HG03103 (cell line): ENCODE results near the gene MYO7A.

Source experiments
- ATAC-seq: cut with Tn5 transposase; IDR thresholded peaks from one replicate; pipeline ENCODE4 v1.9.1; 2021; ENCODE audit warnings: low read depth; ENCODE audit not compliant: unreplicated experiment

MYO7A gene

GRCh38 chr11:77127920-77128691, at the start of gene MYO7A:
TSS of gene MYO7A (plus strand) at chr11:77128246. CDS start at chr11:77130635, 2,389 bp downstream.
- ATAC-seq: no peak

DNA sequence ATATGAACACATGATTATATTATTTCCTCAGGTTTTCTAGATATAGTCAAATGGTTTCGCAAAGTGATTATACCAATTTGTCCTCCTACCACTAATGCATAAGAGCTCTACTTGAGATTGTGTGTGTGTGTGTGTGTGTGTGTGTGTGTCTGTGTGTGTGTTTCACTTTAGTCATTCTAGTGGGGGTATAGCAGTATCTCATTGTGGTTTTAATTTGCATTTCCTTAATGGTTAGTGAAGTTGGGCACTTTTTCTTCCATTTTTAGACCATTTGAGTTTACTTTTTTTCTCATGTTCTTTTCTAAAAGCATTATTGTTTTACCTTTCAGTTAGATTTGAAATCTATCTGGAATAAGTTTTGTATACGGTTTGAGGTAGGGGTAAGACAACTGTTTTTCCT, 48.4 kb upstream of the MYO7A start:
- ATAC-seq: no peak

DNA sequence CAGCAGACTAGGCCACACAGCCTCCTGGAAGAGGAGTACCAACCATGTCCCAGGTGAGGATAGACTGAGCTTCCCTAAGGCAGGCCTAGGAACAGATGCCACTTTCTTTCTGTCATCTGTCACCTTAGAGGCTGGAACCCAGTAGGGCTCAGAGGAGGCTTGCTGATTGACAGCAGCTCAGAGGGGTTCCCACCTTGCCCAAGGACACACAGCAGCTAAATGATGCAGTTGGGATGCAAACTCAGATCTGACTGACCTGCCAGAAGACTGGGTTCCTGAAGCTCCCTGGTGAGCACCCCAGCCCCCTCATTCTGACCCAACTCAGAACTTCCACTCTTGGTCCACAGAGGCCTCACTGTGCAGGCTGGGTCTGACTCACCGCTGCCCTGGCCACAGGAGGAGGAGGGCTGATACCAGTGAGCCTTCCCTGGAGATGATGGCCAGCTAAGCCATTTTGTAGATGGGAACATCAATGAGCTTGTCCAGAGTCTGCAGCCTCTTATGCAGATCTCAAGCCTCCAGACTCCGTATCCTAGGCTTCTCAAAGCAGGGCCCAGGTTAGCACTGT, 47.3 kb upstream of the MYO7A start:
- ATAC-seq: no peak

- no peak for ATAC-seq
Observed at GRCh38 chr11:77081381-77081851, 46.6 kb upstream of the MYO7A start.

DNA sequence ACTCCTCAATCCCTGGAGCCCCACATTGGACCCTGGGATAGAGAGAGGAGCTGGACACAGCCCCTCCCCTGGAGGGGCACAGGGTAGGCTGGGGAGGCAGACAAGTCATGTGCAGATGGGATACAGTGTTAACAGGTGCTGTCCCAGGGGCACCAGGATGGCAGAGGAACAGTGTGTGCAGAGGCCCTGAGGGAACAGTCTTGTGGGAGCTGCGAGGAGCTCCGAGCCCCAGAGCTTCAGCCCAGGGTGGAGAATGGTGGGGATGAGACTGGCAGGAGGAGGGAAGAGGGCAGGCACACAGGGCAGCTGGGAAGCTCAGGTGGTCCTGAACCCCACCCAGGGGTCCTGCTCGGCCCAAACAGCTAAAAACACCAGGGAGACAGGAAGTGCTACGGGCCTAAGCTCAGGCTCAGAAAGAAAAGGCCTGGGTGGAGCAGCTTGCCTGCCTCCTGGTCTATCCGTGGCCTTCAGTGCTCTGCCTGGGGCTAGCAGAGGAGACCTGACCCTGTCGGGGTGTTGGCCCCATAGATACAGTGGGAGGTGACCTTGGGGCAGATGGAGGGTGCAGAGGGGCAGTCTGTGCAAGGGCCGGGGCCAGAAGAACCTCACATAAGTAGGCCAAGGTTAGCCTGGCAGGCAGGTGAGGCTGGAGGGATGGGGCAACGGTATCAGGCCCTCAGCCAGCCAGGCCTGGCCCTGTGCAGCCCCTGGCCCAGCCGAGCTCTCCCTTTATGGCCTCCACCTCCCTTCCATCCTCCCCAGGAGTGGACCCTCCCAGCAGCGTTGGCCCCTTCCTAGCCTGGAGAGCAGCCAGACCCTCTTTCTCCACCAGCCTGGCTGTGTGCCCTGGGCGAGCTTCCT, 45.8 kb upstream of the MYO7A start:
- ATAC-seq: no peak

- ATAC-seq: peak; percentile 56
Observed at GRCh38 chr11:77082838-77083565, 45.0 kb upstream of the MYO7A start.

GRCh38 chr11:77083566-77084245, 44.3 kb upstream of the MYO7A start:
- ATAC-seq: no peak

- ATAC-seq: no peak
Observed at GRCh38 chr11:77084581-77085191, 43.4 kb upstream of the MYO7A start.

DNA sequence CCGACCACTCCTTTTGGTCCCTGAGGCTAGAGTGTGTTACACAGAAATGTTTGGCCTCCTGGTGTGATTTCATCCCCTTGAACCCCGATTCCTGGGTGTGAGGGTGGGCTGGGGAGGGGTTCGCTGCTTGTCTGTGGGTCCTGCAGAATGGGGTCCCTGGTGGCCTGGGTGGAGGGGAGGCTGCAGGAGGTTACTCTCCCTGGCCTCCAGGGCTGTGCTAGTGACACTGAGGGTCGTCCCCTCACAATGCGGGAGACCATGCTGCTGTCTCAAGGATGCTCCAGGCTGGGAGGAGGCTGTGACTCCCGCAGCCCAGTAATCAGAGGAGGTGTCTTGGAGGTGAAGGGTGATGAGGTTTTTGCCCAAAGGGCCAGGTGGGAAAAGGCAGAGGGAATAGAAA, 42.4 kb upstream of the MYO7A start:
- no peak for ATAC-seq

DNA sequence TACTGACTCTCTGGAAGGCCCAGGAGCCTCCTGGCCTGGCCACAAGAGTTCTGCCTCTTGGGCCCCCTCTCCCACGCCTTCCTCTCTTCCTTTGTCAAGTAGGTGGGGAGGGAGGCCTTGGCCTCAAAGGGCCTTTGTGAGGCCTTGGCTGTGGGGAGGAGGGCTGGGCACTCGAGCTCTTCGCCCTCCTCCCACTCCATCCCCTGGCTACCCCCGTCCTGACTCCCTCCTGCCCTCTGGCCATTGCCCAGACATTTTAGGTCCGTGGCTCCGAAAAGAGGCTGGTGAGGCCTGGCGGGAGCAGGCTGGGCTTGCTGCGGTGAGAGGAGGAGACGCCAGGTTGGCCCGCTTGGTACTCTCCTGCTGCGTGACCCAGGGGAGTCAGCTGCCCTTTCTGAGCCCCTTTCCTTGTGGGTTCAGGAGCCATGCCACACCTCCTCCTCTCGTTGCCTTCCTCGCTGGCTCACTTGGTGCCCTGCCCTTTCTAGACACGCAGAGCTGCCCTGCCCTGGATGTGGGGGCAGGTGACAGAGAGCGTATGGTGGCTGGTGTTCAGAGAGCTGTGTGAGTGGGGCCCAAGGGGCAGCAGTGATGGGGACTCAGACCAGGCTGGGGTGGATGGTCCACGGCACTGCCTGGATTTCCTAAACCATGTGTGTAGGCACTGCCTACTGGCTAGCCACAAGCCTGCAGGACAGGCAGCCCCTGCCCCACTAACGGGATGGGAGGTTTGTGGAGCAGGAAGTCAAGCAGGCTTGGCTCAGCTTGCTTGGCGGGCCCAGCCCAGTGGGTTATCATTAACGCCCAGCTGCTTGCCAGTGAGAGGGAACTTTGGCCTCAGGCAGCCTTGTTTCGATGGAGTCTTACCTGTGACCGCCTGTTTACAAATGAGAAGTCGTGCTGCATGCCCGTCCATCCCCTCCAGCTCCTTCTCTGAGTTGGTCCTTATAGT, 41.2 kb upstream of the MYO7A start:
- ATAC-seq: no peak

- ATAC-seq: no peak
Observed at GRCh38 chr11:77087723-77088225, 40.3 kb upstream of the MYO7A start.

GRCh38 chr11:77088236-77089003, 39.6 kb upstream of the MYO7A start:
- no peak for ATAC-seq

DNA sequence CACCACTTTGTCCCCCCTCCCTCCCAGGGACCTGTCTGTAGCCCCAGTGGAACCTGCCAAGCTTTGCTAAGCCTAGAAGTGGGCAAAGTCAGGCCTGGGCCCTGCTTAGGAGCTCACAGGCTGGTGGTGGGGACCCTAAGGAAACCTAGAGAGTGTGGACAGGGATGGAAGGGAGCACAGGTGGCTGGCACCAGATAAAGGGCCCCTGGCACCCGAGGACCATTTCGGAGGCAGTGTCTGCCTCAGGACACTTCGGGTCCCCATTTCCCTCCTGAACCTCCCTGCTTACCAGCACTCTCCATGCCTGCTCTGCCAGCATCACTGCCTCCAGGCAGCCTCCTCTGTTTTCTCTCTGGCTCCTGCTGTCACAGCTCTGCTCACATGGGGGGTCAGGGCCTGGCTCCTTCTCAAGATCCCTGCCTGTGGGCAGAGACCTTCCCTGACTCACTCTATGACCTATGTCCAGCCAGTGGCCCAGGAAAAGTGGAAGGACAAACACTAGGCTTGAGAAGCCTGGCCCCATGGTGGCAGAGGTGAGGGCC, 39.0 kb upstream of the MYO7A start:
- ATAC-seq: no peak

GRCh38 chr11:77090046-77090372, 38.0 kb upstream of the MYO7A start:
- no peak for ATAC-seq

- no peak for ATAC-seq
Observed at GRCh38 chr11:77090373-77091111, 37.5 kb upstream of the MYO7A start.

DNA sequence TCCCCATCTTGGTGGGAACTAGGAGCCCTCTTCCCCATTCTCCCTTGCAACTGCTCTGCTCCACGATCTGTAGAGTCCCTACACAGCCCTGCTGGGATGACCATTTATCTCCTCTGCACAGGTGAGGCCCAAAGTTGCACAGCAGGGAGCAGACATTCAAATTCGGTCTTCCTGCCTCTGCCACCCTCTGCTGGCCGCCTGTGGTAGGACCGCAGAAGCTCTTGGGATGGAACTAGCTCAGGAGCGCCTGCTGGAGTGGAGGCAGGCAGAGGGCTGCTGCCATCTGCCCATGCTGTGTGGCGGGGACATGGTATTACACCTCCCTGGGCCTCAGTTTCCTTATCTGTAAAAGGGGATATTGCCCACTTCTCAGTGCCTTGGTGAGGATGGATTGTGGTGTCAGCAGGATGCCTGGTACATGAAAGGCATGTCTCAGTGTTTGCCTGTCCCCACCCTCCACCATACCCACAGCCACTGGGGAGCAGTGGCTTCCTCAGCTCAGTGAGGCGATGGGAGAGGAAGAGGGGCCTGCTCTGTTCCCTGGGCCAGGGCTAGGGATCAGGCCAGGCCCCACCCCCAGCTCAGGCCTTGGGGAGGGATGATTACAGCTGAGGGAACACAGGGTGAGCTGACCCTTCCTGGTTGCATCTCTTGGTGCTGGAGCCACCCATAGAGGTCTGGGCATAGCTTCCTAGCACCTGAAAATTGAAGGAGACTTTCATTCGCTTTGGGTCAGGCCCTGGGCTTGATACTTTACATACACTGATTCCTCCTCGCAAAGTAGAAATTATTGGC, 36.7 kb upstream of the MYO7A start:
- peak; percentile 76 for ATAC-seq
